Measurements from ENCODE around the gene NELL1.

Gene NELL1

GRCh38 chr11:20668844-20669819 is at the start of gene NELL1:
Gene NELL1, plus strand, starts transcription at chr11:20669586.
- FAIRE-seq (no peak), DNase-seq (ENCODE audit: insufficient read length, low spot score) (no peak)

- DNase-seq (ENCODE audit: insufficient read length, low spot score) (no peak), FAIRE-seq (no peak)
Measured at GRCh38 chr11:20620988-20621387, 48.4 kb upstream of the NELL1 start.

- FAIRE-seq = no peak
- no peak for DNase-seq (ENCODE audit: insufficient read length, low spot score)
Measured at GRCh38 chr11:20621679-20622078, 47.7 kb upstream of the NELL1 start.

GRCh38 chr11:20623252-20623651 is 46.1 kb upstream of the NELL1 start:
- no peak for DNase-seq (ENCODE audit: insufficient read length, low spot score)
- FAIRE-seq = no peak

GRCh38 chr11:20626279-20626678 is 43.1 kb upstream of the NELL1 start:
- FAIRE-seq (no peak), DNase-seq (ENCODE audit: insufficient read length, low spot score) (no peak)

- no peak for FAIRE-seq
- DNase-seq (ENCODE audit: insufficient read length, low spot score) = no peak
Measured at GRCh38 chr11:20627026-20627425, 42.4 kb upstream of the NELL1 start.

GRCh38 chr11:20627701-20628100 is 41.7 kb upstream of the NELL1 start:
- DNase-seq (ENCODE audit: insufficient read length, low spot score) = no peak
- no peak for FAIRE-seq

- no peak for FAIRE-seq
- DNase-seq (ENCODE audit: insufficient read length, low spot score) = no peak
Measured at GRCh38 chr11:20631519-20632168, 37.7 kb upstream of the NELL1 start.

- DNase-seq (ENCODE audit: insufficient read length, low spot score) (no peak), FAIRE-seq (no peak)
Measured at GRCh38 chr11:20632169-20632532, 37.2 kb upstream of the NELL1 start.

- no peak for FAIRE-seq
- no peak for DNase-seq (ENCODE audit: insufficient read length, low spot score)
Measured at GRCh38 chr11:20634044-20634443, 35.3 kb upstream of the NELL1 start.

- no peak for DNase-seq (ENCODE audit: insufficient read length, low spot score)
- no peak for FAIRE-seq
Measured at GRCh38 chr11:20634781-20635180, 34.6 kb upstream of the NELL1 start.

GRCh38 chr11:20638074-20638473 is 31.3 kb upstream of the NELL1 start:
- DNase-seq (ENCODE audit: insufficient read length, low spot score) (no peak), FAIRE-seq (no peak)

GRCh38 chr11:20639688-20640087 is 29.7 kb upstream of the NELL1 start:
- FAIRE-seq (no peak), DNase-seq (ENCODE audit: insufficient read length, low spot score) (no peak)

GRCh38 chr11:20640401-20640800 is 29.0 kb upstream of the NELL1 start:
- DNase-seq (ENCODE audit: insufficient read length, low spot score) (no peak), FAIRE-seq (no peak)

- DNase-seq (ENCODE audit: insufficient read length, low spot score) (no peak), FAIRE-seq (no peak)
Measured at GRCh38 chr11:20644360-20644759, 25.0 kb upstream of the NELL1 start.

- FAIRE-seq = peak; percentile 82
- DNase-seq (ENCODE audit: insufficient read length, low spot score) = peak; percentile 40
Measured at GRCh38 chr11:20647976-20648565, 21.3 kb upstream of the NELL1 start.

- no peak for FAIRE-seq
- no peak for DNase-seq (ENCODE audit: insufficient read length, low spot score)
Measured at GRCh38 chr11:20652150-20652806, 17.1 kb upstream of the NELL1 start.

- FAIRE-seq = no peak
Measured at GRCh38 chr11:20654038-20654437, 15.3 kb upstream of the NELL1 start.

GRCh38 chr11:20656901-20657300 is 12.5 kb upstream of the NELL1 start:
- DNase-seq (ENCODE audit: insufficient read length, low spot score) (no peak), FAIRE-seq (no peak)

More at GRCh38 chr11:20654038-20654437, 15.3 kb upstream of the NELL1 start:
- DNase-seq (ENCODE audit: insufficient read length, low spot score) = no peak

GRCh38 chr11:20658135-20658534 is 11.3 kb upstream of the NELL1 start:
- DNase-seq (ENCODE audit: insufficient read length, low spot score) (no peak), FAIRE-seq (no peak)

- FAIRE-seq (no peak), DNase-seq (ENCODE audit: insufficient read length, low spot score) (no peak)
Measured at GRCh38 chr11:20661445-20661844, 7.9 kb upstream of the NELL1 start.
